Dendritic cell treated with granulocyte-macrophage colony-stimulating factor and Interleukin-4, amounts not matched to agents 40 ng/mL and 50 ng/mL, for 4 days (primary cell): Measurements from ENCODE around the gene DGKG.
A peak's percentile ranks its signal among the peaks of the same experiment; 100 is the strongest.

Experiments
- H3K27ac Mint-ChIP-seq: one replicate; pipeline ENCODE4 v1.8.0; 2022; ENCODE audit warnings: mild to moderate bottlenecking, mixed read lengths
- H3K27me3 Mint-ChIP-seq: one replicate; pipeline ENCODE4 v1.8.0; 2022; ENCODE audit warnings: mild to moderate bottlenecking, mixed read lengths
- H3K36me3 Mint-ChIP-seq: one replicate; pipeline ENCODE4 v1.8.0; 2022; ENCODE audit warnings: low read depth, mixed read lengths
- H3K4me1 Mint-ChIP-seq: one replicate; pipeline ENCODE4 v1.8.0; 2022; ENCODE audit warnings: low read depth, mixed read lengths
- H3K4me3 Mint-ChIP-seq: one replicate; pipeline ENCODE4 v1.8.0; 2022; ENCODE audit warnings: mild to moderate bottlenecking, moderate library complexity, mixed read lengths
- H3K9me3 Mint-ChIP-seq: one replicate; pipeline ENCODE4 v1.8.0; 2022; ENCODE audit warnings: mixed read lengths
- intact Hi-C: fragments of 100-400 bp; cut with micrococcal nuclease; formaldehyde crosslinking; loops from one replicate; pipeline ENCODE4 v1.15.0; 2022

The DGKG gene

DNA sequence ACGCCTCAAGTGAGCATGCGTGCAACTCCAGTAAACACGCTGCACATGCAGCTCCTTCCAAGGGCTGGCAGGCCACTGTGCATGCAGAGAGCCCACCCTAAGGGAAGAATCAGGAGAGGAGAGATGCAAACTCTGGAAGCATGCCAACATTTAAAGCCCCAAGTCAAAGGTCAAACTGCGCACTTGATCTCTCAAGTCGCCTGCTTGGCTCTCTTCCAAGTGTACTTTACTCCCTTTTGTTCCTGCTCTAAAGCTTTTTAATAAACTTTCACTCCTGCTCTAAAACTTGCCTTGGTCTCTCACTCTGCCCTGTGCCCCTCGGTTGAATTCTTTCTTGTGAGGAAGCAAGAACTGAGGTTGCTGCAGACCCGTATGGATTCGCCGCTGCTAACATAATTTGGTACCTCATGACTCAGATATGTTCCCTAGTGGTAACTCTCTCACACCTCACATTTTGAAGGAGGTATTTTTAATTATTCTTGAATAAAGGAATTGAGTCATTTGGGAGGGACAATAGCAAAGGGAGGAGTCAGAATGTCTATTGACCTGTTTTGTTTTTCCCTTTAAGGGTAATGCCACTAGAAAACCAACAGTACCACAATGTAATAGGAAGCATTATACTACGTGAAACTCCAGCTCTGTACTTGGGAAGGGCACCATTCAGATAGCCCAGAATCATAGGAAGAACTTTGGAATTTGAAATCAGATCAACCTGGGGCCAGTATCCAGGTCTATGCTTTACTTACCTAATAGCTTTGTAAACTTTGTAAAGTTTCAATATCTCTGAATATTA is 19.6 kb upstream of the DGKG start:
- Mint-ChIP-seq H3K27ac (no peak overlapping the region), H3K4me3 (no peak overlapping the region), H3K27me3 (no peaks in the 10 kb centered on the region), H3K4me1 (peaks cover under 1% of the 10 kb centered on the region), H3K9me3 (no peaks in the 10 kb centered on the region), H3K36me3 (no peaks in the 10 kb centered on the region)
- intact Hi-C loops, result no loop called here

- intact Hi-C loops, result no loop called here
- Mint-ChIP-seq H3K4me3 (no peak overlapping the region), H3K27me3 (no peaks in the 10 kb centered on the region), H3K4me1 (peaks cover 7% of the 10 kb centered on the region), H3K27ac (no peak overlapping the region), H3K36me3 (no peaks in the 10 kb centered on the region), H3K9me3 (no peaks in the 10 kb centered on the region)
These were observed 18.8 kb upstream of the DGKG start for GRCh38 chr3:186380622-186381380.

GRCh38 chr3:186375443-186375842 is 13.4 kb upstream of the DGKG start:
- peaks cover 44% of the 10 kb centered on the region for H3K4me1 Mint-ChIP-seq
- no peak overlapping the region for H3K4me3 Mint-ChIP-seq
- no peak overlapping the region for H3K27ac Mint-ChIP-seq
- no peaks in the 10 kb centered on the region for H3K27me3 Mint-ChIP-seq
- intact Hi-C loops, result no loop called here
- H3K9me3 Mint-ChIP-seq, result no peaks in the 10 kb centered on the region
- no peaks in the 10 kb centered on the region for H3K36me3 Mint-ChIP-seq

GRCh38 chr3:186374376-186374775 is 12.3 kb upstream of the DGKG start:
- intact Hi-C loops, result no loop called here
- H3K27me3 Mint-ChIP-seq, result no peaks in the 10 kb centered on the region
- H3K27ac Mint-ChIP-seq, result peak overlapping the region; percentile 5
- no peaks in the 10 kb centered on the region for H3K36me3 Mint-ChIP-seq
- H3K4me3 Mint-ChIP-seq, result peak overlapping the region; percentile 47
- H3K9me3 Mint-ChIP-seq, result no peaks in the 10 kb centered on the region
- peaks cover 49% of the 10 kb centered on the region for H3K4me1 Mint-ChIP-seq

DNA sequence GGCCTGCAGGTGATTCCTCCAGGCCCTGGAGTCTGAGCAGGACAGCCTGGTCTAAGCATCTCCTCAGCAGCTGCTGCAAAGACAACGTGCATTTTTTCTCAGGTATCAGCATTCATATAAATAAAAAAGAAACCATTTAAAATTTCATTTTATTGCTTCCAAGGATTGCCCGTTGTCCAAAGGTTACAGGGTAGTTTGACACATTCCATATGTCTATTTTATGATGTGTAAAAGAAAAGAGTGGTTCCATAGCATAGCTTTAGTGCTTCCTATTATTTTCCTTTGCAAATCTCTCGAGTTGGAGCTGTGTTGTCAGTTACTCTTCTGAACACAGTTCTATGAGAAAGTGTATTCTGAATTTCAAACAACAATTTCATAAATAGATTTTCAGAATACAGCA is 7.2 kb upstream of the DGKG start:
- intact Hi-C loops, result no loop called here
- no peak overlapping the region for H3K27ac Mint-ChIP-seq
- peaks cover 69% of the 10 kb centered on the region for H3K4me1 Mint-ChIP-seq
- no peak overlapping the region for H3K4me3 Mint-ChIP-seq
- no peaks in the 10 kb centered on the region for H3K36me3 Mint-ChIP-seq
- no peaks in the 10 kb centered on the region for H3K9me3 Mint-ChIP-seq
- H3K27me3 Mint-ChIP-seq, result peaks cover 6% of the 10 kb centered on the region

DNA sequence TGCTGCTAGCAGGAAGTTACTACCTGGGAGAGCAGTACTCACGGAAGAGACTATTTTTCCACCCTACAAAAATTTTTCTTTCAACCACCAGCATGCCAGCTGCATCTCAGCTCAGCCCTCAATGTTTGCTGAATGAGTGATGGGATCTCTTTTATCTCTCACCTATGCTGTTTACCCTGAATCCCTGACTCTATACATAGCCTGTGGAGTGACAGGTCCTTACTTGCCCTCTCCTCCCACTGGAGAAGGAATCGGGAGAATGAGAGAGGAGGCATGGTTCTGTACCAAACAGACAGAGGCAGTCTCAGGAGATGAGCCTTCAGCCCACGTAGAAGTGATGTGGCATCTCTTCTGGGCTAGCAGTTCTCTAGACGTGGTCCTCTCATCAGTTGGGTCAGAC is 6.7 kb upstream of the DGKG start:
- Mint-ChIP-seq H3K4me3 (no peak overlapping the region), H3K4me1 (peaks cover 69% of the 10 kb centered on the region), H3K27ac (no peak overlapping the region), H3K36me3 (no peaks in the 10 kb centered on the region), H3K27me3 (peaks cover 9% of the 10 kb centered on the region), H3K9me3 (no peaks in the 10 kb centered on the region)
- intact Hi-C loops, result no loop called here

DNA sequence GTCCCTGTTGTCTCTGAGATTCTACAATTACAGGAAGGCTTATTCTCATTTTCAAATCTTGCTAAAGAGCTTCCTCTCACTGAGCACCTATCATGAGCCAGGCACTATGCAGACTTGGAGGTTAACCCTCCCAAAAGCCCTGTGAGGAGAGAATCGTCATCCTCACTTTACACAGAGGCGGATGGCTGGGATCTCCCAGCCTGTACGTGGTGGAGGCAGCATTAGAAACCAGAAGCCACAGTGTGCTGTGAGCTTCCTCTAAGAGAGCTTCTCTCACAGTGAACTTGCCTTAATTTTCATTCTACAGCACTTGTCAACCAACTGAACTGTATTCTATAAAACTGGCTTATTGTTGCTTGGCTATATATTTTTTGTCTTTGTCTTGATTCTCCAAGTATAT is 6.1 kb upstream of the DGKG start:
- H3K9me3 Mint-ChIP-seq, result no peaks in the 10 kb centered on the region
- H3K27ac Mint-ChIP-seq, result no peak overlapping the region
- H3K4me1 Mint-ChIP-seq, result peaks cover 69% of the 10 kb centered on the region
- H3K36me3 Mint-ChIP-seq, result no peaks in the 10 kb centered on the region
- H3K4me3 Mint-ChIP-seq, result no peak overlapping the region
- intact Hi-C loops, result no loop called here
- peaks cover 14% of the 10 kb centered on the region for H3K27me3 Mint-ChIP-seq

- intact Hi-C loops, result no loop called here
- no peak overlapping the region for H3K27ac Mint-ChIP-seq
- H3K36me3 Mint-ChIP-seq, result no peaks in the 10 kb centered on the region
- H3K4me1 Mint-ChIP-seq, result peaks cover 70% of the 10 kb centered on the region
- peaks cover 19% of the 10 kb centered on the region for H3K27me3 Mint-ChIP-seq
- no peak overlapping the region for H3K4me3 Mint-ChIP-seq
- no peaks in the 10 kb centered on the region for H3K9me3 Mint-ChIP-seq
These were observed 5.6 kb upstream of the DGKG start for GRCh38 chr3:186367631-186368030.

DNA sequence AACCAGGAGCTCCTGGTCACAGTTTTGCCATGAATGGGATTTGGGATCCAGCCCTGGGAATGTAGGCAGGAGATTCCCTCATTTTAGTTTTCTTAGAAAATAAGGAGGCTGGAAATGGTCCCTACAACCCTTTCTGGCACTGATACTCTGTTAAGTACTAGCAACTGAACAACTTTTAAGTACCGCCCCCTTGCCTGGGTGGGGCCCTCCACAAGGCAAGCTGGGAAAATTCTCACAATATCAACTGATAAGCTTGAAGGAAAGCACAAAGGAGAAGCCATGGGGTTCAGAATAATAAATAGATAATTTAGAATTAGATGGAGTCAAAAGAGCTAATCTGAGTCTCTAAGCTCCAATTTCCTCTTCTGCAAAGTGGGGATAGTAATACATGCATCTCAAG is 4.2 kb upstream of the DGKG start:
- intact Hi-C loops, result no loop called here
- peaks cover 22% of the 10 kb centered on the region for H3K27me3 Mint-ChIP-seq
- no peaks in the 10 kb centered on the region for H3K36me3 Mint-ChIP-seq
- no peak overlapping the region for H3K27ac Mint-ChIP-seq
- peaks cover 75% of the 10 kb centered on the region for H3K4me1 Mint-ChIP-seq
- H3K4me3 Mint-ChIP-seq, result no peak overlapping the region
- H3K9me3 Mint-ChIP-seq, result no peaks in the 10 kb centered on the region

- Mint-ChIP-seq H3K9me3 (no peaks in the 10 kb centered on the region), H3K27me3 (peaks cover 26% of the 10 kb centered on the region), H3K4me1 (peaks cover 80% of the 10 kb centered on the region), H3K4me3 (no peak overlapping the region), H3K27ac (peak overlapping the region; percentile 29), H3K36me3 (no peaks in the 10 kb centered on the region)
- intact Hi-C loops, result no loop called here
These were observed 3.4 kb upstream of the DGKG start for GRCh38 chr3:186365202-186365974.

- no peak overlapping the region for H3K4me3 Mint-ChIP-seq
- peaks cover 84% of the 10 kb centered on the region for H3K4me1 Mint-ChIP-seq
- intact Hi-C loops, result loop anchor here (1.0 kb wide), 1 partner anchor 21 kb away; no protein-coding TSS in a partner anchor
- no peaks in the 10 kb centered on the region for H3K36me3 Mint-ChIP-seq
- peaks cover 27% of the 10 kb centered on the region for H3K27me3 Mint-ChIP-seq
- H3K9me3 Mint-ChIP-seq, result no peaks in the 10 kb centered on the region
- no peak overlapping the region for H3K27ac Mint-ChIP-seq
These were observed 954 bp upstream of the DGKG start for GRCh38 chr3:186362988-186363387.

- intact Hi-C loops, result loop anchor here (1.0 kb wide), 1 partner anchor 20 kb away; no protein-coding TSS in a partner anchor
- Mint-ChIP-seq H3K27me3 (peaks cover 27% of the 10 kb centered on the region), H3K36me3 (no peaks in the 10 kb centered on the region), H3K9me3 (no peaks in the 10 kb centered on the region), H3K4me1 (peaks cover 79% of the 10 kb centered on the region), H3K4me3 (peak overlapping the region; percentile 87), H3K27ac (peak overlapping the region; percentile 48)
These were observed 456 bp upstream of the DGKG start for GRCh38 chr3:186362537-186362842.

DNA sequence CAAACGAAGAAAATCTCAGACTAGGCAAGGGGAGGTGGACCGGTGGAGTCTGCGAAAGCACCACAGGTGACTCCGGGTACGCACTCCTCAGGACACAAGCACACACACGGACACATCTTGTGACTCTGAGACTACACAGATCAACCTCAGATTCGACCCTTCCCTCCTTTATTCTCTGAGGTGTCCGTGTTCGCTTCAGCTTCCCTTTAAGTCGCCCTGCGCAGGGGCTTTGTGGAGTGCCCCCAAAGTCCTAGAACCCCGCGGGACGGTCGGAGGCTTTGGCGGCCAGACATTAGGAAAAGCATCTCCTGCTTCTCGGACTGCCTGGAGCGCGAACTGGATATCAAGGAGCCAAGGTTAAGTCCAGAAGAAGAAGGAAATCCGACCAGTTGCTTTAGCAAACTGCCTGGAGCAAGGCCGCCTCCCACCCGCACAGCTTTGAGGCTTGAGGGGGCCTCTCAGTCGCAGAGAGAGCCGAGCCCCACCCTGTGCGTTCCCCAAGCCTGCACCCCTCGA is 730 bp downstream of the DGKG start:
- H3K27me3 Mint-ChIP-seq, result peaks cover 26% of the 10 kb centered on the region
- intact Hi-C loops, result no loop called here
- H3K4me1 Mint-ChIP-seq, result peaks cover 81% of the 10 kb centered on the region
- peak overlapping the region; percentile 87 for H3K4me3 Mint-ChIP-seq
- no peaks in the 10 kb centered on the region for H3K9me3 Mint-ChIP-seq
- peak overlapping the region; percentile 48 for H3K27ac Mint-ChIP-seq
- no peaks in the 10 kb centered on the region for H3K36me3 Mint-ChIP-seq

- Mint-ChIP-seq H3K27ac (peak overlapping the region; percentile 48), H3K27me3 (peaks cover 26% of the 10 kb centered on the region), H3K36me3 (no peaks in the 10 kb centered on the region), H3K9me3 (no peaks in the 10 kb centered on the region), H3K4me3 (peak overlapping the region; percentile 87), H3K4me1 (peaks cover 81% of the 10 kb centered on the region)
- intact Hi-C loops, result no loop called here
These were observed 1.3 kb downstream of the DGKG start for GRCh38 chr3:186360779-186361178.
